HG02763 (cell line): ENCODE data around the gene GBP7.
"Not testable (repeated sequence)": the region's sequence is repeated elsewhere in the genome, so short reads cannot be mapped to it uniquely, and the experiment has no call there.

Experiments used
- ATAC-seq: cut with Tn5 transposase; IDR thresholded peaks from one replicate; pipeline ENCODE4 v1.9.1; 2021; ENCODE audit warnings: mild to moderate bottlenecking, moderate library complexity; ENCODE audit not compliant: unreplicated experiment

The GBP7 gene, protein sequence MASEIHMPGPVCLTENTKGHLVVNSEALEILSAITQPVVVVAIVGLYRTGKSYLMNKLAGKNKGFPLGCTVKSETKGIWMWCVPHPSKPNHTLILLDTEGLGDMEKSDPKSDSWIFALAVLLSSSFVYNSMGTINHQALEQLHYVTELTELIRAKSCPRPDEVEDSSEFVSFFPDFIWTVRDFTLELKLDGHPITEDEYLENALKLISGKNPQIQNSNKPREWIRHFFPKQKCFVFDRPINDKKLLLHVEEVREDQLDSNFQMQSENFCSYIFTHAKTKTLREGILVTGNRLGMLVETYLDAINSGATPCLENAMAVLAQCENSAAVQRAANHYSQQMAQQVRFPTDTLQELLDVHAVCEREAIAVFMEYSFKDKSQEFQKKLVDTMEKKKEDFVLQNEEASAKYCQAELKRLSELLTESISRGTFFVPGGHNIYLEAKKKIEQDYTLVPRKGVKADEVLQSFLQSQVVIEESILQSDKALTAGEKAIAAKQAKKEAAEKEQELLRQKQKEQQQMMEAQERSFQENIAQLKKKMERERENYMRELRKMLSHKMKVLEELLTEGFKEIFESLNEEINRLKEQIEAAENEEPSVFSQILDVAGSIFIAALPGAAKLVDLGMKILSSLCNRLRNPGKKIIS

DNA sequence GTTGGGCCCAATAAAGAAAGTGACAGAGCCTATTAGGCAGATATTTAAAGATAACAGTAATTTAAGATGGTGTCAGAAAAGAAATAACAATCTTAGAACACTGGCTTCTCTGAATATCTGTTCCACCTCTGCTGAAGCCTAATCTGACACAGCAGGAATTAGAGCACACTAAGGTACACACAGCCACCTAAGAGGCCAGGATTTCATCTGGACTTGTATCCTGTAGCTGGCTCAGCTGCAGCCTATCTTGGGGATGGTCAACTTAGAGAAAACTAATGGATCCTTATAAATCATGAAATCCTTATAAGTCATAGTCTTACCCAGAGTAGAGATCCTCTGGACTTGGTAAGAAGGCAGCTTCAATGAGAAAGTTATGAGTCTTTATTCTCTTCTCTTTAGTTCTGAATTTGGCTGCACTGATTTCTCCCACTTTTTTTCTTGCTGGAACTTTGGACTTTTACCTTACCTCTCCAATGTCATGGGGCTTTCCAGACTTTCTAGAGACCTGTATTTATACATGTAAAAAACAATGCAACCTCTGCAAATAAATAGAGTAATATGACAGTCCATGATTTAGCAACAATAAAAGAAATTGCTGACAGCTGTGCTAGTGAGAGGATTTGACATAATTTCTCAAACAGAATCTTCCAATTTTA lies at the start of gene GBP7:
GBP7 (minus strand) TSS at position 403 of the 656 bp plus-strand sequence. CDS start 4,068 bp downstream, outside the sequence.
- ATAC-seq: no peak

DNA sequence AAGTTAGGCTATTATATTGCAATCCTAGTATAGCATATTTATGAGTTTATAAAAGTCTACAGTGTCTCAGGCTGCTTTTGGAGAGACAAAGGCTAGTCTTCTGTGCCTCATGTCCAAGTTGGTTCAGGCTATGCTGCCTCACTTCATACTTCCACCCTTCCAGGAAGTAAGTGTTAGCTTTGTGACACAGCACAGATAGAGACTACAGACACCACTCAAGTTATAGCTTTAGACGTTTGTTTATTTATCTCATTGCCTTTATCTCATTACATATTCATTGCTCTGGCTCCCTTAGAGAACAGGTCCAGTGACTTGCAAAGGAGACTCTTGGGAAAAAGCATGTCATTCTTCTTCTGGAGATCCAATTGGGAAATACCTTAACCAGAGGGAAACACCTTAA lies 45.5 kb upstream of the GBP7 start:
- no peak for ATAC-seq

DNA sequence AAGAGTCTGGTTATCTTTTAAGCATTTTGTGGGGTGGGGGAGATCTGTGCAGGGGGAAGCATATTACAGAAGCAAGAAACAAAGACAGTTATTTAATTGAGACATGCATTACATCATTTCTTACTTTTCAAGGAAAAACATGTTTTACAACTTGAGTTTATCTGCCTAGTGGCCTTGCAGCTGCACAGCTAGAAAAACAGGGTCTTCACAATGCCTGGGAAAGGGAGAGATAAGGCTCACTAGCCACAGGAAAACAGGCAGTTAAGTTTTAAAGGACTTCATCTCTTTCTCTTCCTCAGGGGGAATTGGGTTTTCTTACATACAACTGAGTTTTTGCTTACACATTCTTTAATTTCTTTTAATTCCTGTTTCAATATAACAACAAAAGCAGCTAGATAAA lies 44.0 kb upstream of the GBP7 start:
- ATAC-seq: not testable (repeated sequence)

DNA sequence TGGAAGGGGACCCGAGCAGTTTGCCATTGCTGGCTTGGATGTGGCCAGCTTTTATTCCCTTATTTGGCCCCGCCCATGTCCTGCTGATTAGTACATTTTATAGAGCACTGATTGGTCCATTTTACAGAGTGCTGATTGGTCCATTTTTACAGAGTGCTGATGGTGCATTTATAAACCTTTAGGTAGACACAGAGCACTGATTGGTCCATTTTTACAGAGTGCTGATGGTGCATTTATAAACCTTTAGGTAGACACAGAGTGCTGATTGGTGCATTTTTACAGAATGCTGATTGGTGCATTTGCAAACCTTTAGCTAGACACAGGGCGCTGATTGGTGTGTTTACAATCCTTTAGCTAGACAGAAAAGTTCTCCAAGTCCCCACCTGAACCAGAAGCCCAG lies 43.1 kb upstream of the GBP7 start:
- ATAC-seq: not testable (repeated sequence)

DNA sequence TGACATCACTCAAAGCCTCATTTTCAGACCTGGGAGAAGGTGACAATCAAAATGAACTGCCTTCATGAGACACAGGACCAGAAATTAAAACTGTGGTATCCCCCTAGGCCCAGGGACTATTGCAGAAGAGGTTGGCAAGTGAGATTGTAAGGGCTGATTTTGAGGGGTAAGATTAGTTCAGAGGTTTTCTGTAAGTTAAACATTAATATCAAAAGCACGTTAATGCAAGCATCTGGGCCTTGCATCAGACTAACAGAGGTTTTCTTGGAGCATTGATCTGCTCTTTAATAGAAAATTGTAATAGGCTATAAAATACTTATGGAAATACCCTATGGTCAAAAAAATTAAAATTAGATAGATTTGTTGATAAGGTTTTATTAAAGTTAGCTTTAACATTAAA lies 37.5 kb upstream of the GBP7 start:
- no peak for ATAC-seq

DNA sequence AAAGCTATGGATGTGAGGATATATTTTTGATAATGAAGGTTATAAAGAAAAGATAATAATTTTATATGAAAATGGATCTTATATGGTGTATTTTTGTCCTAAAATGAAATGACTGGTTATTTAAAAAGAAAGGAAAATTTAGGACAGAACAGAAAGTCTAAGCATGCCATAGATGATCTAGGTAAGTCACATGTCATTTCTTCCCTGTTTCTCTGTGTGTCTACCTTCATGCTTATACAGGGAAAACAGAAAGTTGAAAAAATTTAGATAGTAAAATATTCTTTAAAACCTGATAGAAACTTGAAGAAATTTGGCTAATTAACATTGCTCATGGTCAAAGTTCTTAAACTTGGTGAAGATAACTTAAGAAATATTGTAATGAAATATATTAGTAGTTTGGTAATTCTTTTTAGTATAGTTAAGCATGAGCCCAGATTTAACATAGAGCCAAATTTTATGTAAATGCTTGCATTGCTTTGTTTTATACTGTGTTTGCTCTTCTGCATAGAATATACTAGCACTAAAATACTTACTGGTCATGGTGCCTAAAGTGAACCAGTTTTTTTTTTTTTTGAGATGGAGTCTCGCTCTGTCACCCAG lies 35.3 kb upstream of the GBP7 start:
- no peak for ATAC-seq

DNA sequence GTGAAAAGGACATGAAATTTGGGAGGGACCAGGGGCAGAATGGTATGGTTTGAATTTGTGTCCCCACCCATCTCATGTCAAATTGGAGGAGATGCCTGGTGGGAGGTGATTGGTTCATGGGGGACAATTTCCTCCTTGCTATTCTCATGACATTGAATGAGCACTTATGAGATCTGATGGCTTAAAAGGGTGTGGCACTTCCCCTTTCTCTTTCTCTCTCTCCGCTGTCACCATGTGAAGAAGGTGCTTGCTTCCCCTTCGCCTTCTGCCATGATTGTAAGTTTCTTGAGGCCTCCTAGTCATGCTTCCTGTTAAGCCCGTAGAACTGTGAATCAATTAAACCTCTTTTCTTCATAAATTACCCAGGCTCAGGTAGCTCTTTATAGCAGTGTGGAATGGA lies 30.6 kb upstream of the GBP7 start:
- no peak for ATAC-seq

DNA sequence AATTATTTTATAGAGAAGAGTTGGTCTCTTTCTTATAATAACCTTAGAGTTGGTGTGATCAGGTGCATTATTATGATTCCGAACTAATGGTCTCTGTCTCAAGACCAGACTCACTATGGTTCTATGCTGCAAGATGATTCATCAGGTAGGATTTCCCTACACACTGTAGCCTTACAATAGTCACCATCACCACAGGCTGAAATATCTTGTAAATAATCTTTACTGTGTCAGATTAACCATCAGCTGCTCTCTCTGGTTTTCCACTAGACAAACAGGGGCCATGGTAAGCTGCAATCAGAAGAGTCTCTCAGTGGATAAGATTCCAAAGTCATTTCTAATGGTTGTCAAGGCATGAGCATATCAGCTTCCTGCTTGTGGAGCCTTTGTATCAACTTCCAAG lies 27.4 kb upstream of the GBP7 start:
- ATAC-seq: no peak

DNA sequence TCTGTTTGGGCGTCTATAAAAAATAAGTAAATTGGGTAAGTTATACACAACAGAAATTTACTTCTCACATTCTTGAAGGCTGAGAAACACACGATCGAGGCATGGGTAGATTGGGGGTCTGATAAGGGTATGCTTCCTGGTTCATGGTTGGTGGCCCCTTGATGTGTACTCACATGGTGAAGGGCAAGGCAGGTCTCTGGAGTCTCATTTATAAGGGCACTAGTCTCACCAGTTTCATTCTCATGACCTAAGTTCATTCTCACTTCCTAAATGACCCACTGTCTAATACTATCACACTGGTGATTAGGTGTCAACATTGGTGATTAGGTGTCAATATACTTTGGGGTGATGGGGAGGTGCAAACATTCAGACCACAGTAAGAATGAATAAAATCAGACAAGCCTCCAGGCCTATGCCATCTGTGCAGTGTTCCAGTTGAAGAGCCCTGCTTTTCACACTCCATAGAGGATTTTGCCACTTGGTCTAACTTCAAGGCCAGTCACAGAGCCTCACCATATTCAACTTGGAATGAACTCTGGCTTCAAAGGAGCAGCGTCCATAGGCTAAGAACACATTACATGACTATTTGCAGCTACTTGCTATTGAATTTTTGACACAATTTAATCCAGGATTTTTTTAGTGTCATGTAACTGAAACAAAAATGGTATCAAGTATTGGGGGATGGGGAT lies 25.4 kb upstream of the GBP7 start:
- peak; percentile 78 for ATAC-seq

DNA sequence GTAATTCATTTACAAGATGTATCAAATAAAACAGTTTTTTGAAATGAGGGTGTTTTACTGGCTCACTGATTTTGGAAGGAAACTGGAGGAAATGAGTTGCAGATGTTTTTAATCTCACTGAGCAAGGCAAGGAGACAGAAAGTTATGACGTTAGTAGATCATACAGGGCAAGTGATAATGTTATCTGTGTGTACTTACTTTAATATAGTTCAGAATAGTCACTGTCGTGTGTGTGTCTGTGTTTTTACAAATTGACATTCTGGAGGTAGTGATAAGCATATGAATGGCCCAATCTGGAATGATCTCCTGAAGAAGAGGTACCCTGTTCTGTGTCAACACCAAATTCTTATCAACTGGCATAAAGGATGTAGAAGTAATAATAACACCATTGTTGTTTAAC lies 24.9 kb upstream of the GBP7 start:
- no peak for ATAC-seq

DNA sequence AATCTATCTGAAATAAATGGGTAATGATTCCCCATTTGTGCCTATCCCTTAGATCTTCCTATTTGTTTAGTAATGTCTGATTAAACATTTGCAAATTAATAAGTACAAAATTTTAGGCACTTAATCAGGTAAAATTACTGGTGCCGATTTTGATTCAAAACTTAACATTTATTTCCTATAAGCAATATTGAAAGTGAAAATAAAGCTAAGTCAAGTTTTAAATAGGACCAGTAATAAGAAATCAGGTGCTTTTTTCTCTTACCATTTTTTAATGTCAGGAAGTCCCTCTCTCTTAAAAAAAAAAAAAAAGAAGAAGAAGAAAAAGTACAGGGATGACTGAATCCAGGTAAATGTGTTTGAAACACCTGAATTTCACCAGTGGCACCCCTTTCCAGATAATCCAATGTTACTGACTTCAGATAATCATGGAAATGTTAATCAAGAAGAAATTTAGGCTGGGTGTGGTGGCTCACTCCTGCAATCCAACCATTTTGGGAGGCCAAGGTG lies 23.8 kb upstream of the GBP7 start:
- no peak for ATAC-seq

DNA sequence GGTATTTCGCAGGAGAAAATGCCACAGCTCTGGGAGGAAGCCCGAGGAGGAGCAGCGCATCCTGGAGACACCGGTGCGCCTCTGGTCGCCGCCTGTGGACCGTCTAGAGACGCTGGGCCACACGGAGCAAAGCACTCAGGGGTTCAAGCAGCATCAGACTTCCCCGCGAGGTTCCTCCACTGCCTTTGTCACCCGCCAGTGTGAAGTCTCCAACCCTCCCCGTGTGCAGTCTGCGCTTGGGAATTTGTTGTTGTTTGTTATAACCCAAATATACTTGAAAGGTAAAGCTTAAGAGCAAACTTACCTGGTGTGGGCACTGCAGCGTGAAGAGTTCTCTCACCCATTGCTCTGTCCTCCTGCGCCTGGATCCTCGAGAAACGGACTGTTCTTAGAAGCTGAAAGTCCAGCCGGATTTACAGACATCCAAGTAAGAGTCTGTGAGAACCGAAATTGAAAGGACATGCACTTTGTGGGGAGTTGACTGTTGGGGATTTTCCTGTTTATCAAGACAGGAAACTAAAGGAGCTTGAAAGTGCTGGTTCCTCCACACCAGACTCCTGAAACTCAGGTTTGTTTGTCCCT lies 22.8 kb upstream of the GBP7 start, which contains the start of gene GBP4:
GBP4 (minus strand) TSS at position 452 of the 582 bp plus-strand sequence; CDS start at position 344, 108 bp downstream.
- peak; percentile 50 for ATAC-seq

DNA sequence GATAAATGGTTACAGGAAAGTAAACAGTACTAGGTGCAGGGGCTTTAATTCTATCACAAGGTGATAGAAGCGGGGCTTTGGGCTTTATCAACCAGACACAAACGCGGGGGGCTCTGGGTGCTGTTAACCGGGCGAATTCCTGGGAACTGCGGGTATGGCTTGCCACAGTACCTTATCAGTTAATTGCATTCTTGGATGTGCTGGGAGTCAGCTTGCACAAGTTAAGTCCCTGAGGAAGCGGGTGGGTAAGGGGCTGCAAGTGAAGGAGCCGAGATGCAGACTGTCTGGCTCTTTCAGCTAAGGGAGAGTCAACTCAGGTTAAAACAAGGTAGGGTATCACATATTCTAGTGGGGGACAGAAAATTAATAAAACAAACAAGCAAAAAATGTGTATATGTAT lies 22.3 kb upstream of the GBP7 start:
- ATAC-seq: no peak

DNA sequence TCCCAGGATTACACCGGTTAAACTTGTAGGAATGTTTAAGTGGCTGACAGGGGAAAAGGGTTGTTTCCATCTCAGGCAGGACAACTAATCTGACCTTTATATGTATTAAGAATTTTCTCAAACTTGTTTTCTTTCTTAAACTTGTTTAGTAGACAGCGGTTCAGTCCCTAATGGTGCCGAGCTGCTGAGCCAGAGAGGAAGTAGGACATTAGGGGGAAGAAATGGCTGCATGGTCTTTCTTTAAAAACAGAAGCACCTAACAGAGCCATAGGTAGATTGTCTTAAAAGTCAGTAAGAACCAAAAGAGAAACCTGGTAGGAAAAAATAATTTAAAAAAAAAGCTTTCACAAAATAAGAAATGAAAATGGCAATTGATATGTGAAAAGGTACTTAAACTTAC lies 19.7 kb upstream of the GBP7 start:
- ATAC-seq: no peak

DNA sequence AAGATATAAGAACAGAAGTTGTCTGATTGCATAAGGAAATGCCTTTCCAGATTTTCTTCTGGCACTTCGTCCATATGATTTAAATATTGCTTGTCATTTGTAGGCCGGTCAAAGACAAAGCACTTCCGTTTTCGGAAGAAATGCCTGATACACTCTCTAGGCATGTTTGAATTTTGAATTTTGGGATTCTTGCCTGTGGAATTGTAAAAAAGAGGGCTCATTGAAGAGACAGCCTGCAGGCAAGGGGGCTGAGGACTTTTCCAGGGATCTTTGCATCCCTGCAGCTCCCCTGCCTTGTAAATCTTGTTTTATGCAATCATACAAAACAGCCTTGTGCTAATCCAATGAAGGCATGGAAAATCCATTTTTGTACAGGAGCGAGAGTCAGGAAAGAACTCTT lies 15.5 kb upstream of the GBP7 start:
- no peak for ATAC-seq

DNA sequence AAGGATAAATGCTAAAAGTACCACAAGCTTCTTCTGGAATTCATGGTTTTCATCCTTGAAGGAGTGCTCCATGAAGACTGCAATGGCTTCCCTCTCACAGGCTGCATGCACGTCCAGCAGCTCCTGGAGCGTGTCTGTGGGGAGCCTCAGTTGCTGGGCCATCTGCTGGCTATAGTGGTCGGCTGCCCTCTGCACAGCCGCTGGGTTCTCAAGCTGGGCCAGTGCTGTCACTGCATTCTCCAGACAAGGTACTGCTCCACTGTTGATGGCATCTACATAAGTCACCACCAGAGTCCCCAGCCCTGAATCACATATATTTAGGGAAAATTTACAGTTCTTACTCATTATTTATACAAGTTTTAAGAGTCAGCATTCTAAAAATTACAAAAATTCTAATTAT lies 14.2 kb upstream of the GBP7 start:
- ATAC-seq: no peak

DNA sequence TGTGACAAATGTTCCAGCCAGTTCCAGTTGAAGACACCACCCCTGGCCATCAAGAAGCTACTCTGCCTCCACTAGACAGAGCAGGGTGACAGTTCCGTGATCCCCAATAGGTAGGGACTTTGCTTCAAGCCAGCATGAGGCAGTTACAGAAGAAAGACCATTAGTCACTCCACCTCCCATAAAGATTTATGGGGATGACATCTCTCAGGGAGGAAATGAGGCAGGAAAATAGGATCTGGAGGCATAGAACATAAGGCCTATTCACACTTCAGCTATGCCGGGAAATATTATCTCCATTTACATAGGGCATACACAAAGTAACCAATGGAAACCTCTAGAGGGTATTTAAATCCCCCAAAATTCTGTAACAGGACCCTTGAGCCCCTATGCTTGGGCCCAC lies 3.5 kb upstream of the GBP7 start:
- no peak for ATAC-seq

DNA sequence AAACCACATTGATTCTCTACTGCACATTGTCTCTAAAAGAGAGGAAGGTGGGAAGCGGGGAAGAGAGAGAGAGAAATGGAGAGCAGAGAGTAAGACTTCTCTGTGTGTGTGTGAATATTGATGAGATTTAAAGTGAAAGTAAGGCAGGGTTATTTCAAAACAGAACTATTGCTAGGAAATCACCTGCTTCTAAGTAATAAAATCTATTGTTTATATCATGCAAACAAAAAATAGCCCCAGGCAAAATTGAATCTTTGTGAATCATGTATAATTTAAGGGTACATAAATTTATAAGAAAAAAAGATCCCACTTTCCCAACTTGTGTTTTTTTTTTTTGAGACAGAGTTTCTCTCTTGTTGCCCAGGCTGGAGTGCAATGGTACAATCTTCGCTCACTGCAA lies 1.2 kb upstream of the GBP7 start:
- no peak for ATAC-seq

DNA sequence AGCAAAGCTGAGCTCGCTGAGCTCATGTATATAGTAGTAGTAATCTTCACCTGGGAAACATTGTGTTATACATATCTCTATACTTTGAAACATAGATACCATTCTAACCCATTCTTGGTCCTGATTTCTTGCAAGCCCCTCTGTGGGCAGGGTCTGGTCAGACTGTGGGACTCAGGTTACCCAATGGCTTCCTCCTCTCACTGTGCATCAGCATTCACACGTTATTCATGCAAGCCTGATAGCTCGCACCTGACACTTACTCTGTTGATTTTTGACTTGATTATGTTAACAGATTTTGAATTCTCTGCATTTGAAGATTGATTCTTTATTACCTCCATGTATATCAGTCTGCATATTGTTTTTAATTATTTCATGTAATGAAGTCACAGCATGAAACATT lies 1.3 kb downstream of the GBP7 start:
- ATAC-seq: no peak

DNA sequence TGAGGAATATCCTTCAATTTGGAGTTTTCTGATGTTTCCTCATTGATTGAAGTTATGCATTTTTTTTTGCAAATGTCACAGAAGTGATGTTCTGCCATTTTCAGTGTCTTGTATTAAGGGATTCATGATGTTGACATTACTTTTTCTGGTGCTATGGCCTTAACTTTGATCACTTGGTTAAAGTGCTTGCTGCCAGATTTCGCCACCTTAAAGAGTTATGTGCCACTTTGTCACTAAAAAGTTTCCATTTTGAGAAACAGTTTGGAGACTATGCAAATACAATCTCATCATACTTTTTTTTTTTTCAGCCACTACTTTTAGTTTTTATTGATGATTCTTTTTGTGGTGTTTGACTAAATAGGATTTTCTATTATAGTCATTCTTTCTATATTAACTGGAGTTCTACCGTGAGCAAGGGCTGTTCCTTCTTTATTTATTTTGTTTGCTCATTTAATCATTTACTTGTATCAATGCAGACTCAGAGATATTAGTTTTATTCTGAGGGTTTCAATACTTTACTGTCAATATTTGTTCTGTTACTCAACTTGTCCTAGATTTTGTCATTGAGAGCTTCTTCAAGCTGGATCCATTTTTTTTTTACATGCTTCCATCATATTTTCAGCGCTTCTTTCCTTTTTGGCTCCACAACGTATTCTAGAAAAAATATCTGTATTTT lies 3.2 kb downstream of the GBP7 start:
- no peak for ATAC-seq
